Activated CD4-positive, CD25-positive, alpha-beta regulatory T cell treated with anti-CD3 and anti-CD28 coated beads, Interleukin-2, amount 50 U/mL, for 72 hours (primary cell): ENCODE data around the gene CCDC57.
"Not testable (repeated sequence)": the region's sequence is repeated elsewhere in the genome, so short reads cannot be mapped to it uniquely, and the experiment has no call there.

Experiments used
- DNase-seq: peaks from one replicate; pipeline ENCODE4 v3.0.0; 2021

The CCDC57 gene

DNA sequence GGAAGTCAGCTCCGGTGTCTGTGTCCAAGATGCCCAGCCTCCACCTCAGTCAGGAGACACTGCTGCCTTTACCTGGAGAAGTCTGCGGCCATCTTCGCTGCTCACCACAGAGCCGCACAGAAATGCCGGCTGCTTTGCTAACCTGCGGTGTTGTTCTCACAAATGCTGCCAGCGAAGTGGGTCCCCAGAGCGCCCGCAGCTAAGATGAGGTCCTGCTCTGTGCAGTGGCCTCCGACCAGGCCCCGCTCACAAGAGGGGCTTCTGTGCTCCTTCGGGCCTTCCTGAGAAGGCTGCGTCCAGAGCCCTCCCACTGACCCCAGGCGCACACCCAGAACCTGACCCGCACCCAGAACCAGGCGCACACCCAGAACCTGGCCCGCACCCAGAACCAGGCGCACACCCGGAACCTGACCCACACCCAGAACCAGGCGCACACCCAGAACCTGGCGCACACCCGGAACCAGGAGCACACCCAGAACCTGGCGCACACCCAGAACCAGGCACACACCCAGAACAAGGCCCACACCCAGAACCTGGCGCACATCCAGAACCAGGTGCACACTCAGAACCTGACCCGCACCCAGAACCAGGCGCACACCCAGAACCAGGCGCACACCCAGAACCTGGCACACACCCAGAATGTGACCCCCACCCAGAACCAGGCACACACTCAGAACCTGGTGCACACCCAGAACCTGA lies 63.1 kb downstream of the CCDC57 start:
- no peak for DNase-seq

- DNase-seq = no peak
Observed at GRCh38 chr17:82148997-82149396, 63.6 kb downstream of the CCDC57 start.

DNA sequence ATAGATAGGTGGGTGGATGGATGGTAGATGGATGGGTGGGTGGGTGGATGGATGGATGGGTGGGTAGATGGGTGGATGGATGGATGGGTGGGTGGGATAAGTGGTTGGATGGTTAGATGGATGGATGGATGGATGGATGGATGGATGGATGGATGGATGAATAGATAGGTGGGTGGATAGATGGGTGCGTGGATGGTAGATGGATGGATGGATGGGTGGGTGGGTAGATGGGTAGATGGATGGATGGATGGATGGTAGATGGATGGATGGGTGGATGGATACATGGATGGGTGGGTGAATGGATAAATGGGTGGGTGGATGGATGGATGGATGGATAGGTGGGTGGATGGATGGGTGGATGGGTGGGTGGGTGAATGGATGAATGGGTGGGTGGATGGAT lies 64.6 kb downstream of the CCDC57 start:
- DNase-seq = no peak

DNA sequence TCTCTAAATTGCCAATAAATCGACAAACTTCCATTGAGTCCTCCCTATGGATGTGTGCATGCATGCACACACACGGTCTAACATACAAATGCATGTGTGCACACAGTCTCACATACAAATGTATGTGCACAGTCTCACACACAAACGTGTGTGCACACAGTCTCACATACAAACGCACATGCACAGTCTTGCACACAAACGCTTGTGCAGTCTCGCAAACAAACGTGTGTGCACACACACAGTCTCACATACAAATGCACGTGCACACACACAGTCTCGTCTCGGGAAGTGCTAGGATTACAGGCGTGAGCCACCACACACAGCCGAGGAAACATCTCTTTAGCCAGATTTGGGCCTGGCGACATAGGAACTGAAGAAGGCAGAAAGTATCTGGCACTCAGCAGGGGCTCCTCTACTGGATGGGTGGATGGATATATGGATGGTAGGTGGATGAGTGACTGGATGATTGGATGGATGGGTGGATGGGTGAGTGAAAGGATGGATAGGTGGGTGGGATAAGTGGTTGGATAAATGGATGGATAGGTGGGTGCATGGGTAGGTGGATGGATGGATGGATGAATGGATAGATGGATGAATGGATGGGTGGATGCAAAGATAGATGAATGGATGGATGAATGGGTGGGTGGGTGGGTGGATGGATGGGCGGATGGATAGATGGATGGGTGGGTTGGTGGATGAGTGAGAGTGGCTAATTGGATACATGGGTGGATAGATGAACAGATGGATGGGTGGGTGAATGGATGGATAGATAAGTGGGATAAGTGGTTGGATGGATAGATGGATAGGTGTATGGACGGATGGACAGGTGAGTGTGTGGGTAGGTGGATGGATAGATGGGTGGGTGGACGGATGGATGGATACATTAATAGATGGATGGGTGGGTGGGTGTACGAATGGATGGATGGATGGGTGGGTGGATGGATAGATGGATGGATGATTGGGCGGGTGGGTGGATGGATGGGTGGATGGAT lies 65.7 kb downstream of the CCDC57 start:
- DNase-seq = no peak

- DNase-seq = no peak
Observed at GRCh38 chr17:82145550-82146155, 67.0 kb downstream of the CCDC57 start.

DNA sequence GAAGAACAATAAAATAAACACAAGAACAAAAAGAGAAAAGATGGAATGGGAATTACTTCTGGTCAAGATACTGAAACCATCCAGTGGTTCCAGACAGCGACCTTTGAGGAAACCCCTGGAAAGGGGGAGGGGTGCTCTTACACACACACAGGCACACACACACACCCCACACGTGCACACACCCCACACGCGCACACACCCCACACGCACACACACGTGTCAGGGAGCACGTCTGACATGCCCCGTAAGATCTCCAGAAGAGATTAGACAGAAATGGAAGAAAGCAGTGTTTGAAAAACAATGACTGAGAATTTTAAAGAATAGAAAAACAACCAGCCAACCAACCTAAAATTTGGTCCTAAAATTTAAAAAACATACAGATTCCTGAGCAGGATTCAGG lies 69.3 kb downstream of the CCDC57 start:
- no peak for DNase-seq

DNA sequence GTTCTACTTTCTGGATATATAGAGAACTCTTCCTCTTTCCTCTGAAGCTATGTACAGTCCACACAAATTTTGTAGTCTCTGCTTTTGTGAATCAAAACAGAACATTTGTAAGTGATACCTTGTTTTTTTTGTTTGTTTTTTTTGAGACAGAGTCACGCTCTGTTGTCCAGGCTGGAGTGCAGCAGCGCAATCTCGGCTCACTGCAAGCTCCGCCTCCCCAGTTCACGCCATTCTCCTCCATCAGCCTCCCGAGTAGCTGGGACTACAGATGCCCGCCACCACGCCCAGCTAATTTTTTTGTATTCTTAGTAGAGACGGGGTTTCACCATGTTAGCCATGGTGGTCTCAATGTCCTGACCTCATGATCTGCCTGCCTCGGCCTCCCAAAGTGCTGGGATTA lies 72.7 kb downstream of the CCDC57 start:
- not testable (repeated sequence) for DNase-seq

DNA sequence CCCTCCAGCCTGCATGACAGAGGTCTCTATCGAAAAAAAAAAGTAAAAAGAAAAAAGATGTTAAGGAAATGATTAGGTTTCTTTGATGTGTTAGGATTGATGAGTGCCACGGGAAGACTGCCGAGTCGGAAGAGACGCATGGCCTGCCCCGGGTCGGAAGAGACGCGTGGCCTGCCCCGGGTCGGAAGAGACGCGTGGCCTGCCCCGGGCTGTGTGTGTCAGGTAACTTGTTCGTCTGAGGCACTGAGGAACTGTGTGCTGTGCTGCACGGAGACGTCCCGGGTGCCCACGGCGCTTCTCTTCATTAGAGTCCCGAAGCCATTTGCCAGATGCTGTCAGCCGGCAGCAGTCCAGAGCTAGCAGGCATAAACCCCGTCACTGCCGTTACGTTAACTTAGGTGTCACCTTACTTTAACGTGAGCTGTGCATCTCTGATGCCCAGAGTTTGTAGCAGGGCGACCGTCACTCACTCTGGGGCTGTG lies 74.1 kb downstream of the CCDC57 start:
- DNase-seq = no peak

GRCh38 chr17:82134101-82134500 lies 78.5 kb downstream of the CCDC57 start:
- no peak for DNase-seq

GRCh38 chr17:82133166-82133953 lies 79.3 kb downstream of the CCDC57 start:
- DNase-seq = not testable (repeated sequence)

DNA sequence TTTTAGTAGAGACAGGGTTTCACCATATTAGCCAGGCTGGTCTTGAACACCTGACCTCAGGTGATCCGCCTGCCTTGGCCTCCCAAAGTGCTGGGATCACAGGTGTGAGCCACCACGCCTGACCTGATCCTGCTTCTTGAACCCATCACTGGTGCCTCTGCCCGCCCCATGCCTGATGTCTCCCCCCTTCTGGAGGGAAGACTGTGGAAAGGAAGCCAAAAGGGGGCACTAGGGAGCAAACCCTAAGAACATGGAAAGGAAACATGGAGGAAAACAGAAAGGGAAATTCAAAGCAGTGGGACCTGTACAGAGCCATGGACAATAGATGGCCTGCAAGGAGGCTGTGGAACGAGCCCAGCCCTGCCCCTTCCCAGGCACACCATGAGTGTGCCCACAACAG lies 83.5 kb downstream of the CCDC57 start:
- no peak for DNase-seq

- no peak for DNase-seq
Observed at GRCh38 chr17:82128287-82128686, 84.4 kb downstream of the CCDC57 start.

DNA sequence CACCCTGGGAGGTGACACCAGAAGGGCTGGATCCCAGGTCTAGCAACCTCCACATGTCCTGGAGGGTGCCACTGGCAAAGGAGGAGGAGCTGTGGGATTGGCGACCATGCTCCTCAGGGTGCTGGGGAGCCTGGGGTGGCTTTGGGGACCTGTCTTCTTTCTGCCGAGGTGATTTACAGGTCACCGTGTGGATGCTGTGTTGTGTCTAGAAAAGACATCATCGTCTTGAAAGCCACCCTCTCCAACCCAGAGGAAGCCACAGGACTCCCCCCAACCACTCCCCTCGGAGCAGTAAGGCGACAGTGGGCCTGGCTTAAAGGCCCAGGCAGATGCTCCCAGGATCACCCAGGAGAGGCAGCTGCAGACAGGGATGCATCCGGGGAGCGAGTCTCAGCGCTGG lies 84.9 kb downstream of the CCDC57 start:
- no peak for DNase-seq

- no peak for DNase-seq
Observed at GRCh38 chr17:82127315-82127595, 85.4 kb downstream of the CCDC57 start.

- peak; percentile 60 for DNase-seq
Observed at GRCh38 chr17:82126556-82127314, 85.9 kb downstream of the CCDC57 start.

- no peak for DNase-seq
Observed at GRCh38 chr17:82124101-82124500, 88.5 kb downstream of the CCDC57 start.

GRCh38 chr17:82121660-82122629 lies 90.7 kb downstream of the CCDC57 start:
- no peak for DNase-seq

DNA sequence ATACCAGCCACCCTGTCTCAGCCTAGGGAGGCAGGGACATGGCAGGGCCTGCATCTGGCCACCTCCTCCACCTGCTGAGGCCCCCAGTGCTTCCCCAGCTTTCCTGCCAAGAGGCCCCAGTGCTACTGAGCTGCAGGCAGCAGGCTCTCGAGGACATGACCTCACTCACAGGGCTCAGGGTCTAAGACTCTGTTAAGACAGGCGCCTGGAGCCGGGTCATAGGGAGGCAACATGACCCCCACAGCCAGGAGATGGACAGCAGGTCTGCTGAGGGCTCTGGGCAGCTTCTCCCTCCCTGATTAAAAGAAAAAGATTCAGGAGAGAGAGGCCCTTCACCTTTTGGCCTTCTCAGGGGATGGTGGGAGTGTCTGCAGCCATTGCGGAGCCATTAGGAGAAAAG lies 91.4 kb downstream of the CCDC57 start:
- DNase-seq = no peak

DNA sequence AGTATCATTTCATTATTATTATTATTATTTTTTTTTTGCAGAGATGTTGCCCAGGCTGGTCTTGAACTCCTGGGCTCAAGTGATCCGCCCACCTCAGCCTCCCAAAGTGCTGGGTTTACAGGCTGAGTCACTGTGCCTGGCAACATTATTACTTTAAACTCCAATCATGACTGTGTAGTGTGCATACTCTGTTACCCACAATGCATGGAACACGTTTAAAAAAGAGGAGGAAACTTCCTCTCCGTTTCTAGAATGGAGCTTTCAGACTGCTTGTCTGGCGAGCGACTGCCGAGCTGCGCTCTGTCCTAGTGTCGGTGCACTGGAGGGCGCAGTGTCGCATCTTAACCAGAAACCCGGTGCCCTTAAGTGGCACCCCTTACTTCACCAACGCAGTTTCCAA lies 92.5 kb downstream of the CCDC57 start:
- no peak for DNase-seq

DNA sequence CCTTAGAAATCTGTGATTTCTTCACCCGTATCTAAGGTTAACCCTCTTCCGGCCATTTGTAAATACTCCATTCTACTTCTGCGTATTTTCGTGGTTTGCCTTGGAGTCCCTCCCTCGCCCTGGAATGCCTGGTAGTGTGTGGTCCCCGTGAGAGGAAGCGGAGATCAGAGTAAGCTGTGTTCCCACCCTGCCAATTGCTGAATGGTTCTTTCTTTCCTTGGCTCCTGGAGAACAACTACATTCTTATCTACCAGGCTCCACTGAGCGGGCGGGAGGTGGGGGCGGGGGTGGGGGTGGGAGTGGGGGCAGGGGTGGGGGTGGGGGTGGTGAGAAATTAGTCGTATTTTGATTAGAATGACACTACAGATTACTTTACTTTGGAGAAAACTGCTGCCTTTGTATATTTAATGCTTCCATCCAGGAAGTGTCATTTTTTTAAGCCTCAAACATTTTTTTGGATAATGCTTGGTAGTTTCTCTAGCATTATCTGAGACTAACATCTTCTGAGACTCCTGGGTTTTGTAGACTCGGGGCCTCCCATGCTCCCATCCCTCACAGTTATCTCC lies 93.7 kb downstream of the CCDC57 start:
- no peak for DNase-seq
